ENCODE measurements around the gene BATF.

BATF gene

GRCh38 chr14:75535164-75535898 is 13.1 kb downstream of the BATF start:
- Histone ChIP-seq H3K9ac (no peak overlapping the region), H3K79me2 (peaks cover 12% of the 10 kb centered on the region), H2AFZ (peak overlapping the region; percentile 45), H3K36me3 (ENCODE audit: control insufficient read depth, insufficient read depth, low read length) (no peaks in the 10 kb centered on the region), H3K27ac (peak overlapping the region; percentile 85), H3K9me3 (ENCODE audit: control insufficient read depth, low read length) (no peaks in the 10 kb centered on the region), H3K4me3 (ENCODE audit: low read depth, low read length) (no peak overlapping the region), H3K4me2 (ENCODE audit: low read length) (peak overlapping the region; percentile 31), H3K4me1 (peaks cover 16% of the 10 kb centered on the region), H3K27me3 (ENCODE audit: control insufficient read depth, insufficient read depth, low read length) (no peaks in the 10 kb centered on the region)
- no peak for TF ChIP-seq CTCF (IDR thresholded peaks at IDR 0.05)

- no peak for TF ChIP-seq CTCF (IDR thresholded peaks at IDR 0.05)
- Histone ChIP-seq H3K9ac (no peak overlapping the region), H3K27me3 (ENCODE audit: control insufficient read depth, insufficient read depth, low read length) (no peaks in the 10 kb centered on the region), H3K27ac (peak overlapping the region; percentile 85), H3K4me1 (peaks cover 19% of the 10 kb centered on the region), H3K4me2 (ENCODE audit: low read length) (no peak overlapping the region), H3K4me3 (ENCODE audit: low read depth, low read length) (no peak overlapping the region), H3K79me2 (peaks cover 17% of the 10 kb centered on the region), H3K9me3 (ENCODE audit: control insufficient read depth, low read length) (no peaks in the 10 kb centered on the region), H3K36me3 (ENCODE audit: control insufficient read depth, insufficient read depth, low read length) (no peaks in the 10 kb centered on the region), H2AFZ (no peak overlapping the region)
Observed at GRCh38 chr14:75537071-75537470, 14.8 kb downstream of the BATF start.

GRCh38 chr14:75539162-75539560 is 16.9 kb downstream of the BATF start:
- peaks cover 17% of the 10 kb centered on the region for H3K79me2 ChIP-seq
- no peak overlapping the region for H3K4me3 ChIP-seq (ENCODE audit: low read depth, low read length)
- no peak overlapping the region for H3K9ac ChIP-seq
- peaks cover 27% of the 10 kb centered on the region for H3K4me1 ChIP-seq
- peak overlapping the region; percentile 5 for H3K27ac ChIP-seq
- H2AFZ ChIP-seq, result peak overlapping the region; percentile 6
- H3K27me3 ChIP-seq (ENCODE audit: control insufficient read depth, insufficient read depth, low read length), result no peaks in the 10 kb centered on the region
- H3K36me3 ChIP-seq (ENCODE audit: control insufficient read depth, insufficient read depth, low read length), result no peaks in the 10 kb centered on the region
- no peak for TF ChIP-seq CTCF (IDR thresholded peaks at IDR 0.05)
- H3K9me3 ChIP-seq (ENCODE audit: control insufficient read depth, low read length), result no peaks in the 10 kb centered on the region
- H3K4me2 ChIP-seq (ENCODE audit: low read length), result no peak overlapping the region

- Histone ChIP-seq H3K4me2 (ENCODE audit: low read length) (no peak overlapping the region), H3K36me3 (ENCODE audit: control insufficient read depth, insufficient read depth, low read length) (no peaks in the 10 kb centered on the region), H3K79me2 (peaks cover 17% of the 10 kb centered on the region), H3K4me1 (peaks cover 24% of the 10 kb centered on the region), H3K4me3 (ENCODE audit: low read depth, low read length) (no peak overlapping the region), H2AFZ (no peak overlapping the region), H3K9ac (no peak overlapping the region), H3K27ac (peak overlapping the region; percentile 5), H3K9me3 (ENCODE audit: control insufficient read depth, low read length) (no peaks in the 10 kb centered on the region), H3K27me3 (ENCODE audit: control insufficient read depth, insufficient read depth, low read length) (no peaks in the 10 kb centered on the region)
- no peak for TF ChIP-seq CTCF (IDR thresholded peaks at IDR 0.05)
Observed at GRCh38 chr14:75539561-75540478, 17.6 kb downstream of the BATF start.

Data from parathyroid adenoma (tissue), 2 donors.